ENCODE measurements around the gene IL21R.

Gene IL21R

DNA sequence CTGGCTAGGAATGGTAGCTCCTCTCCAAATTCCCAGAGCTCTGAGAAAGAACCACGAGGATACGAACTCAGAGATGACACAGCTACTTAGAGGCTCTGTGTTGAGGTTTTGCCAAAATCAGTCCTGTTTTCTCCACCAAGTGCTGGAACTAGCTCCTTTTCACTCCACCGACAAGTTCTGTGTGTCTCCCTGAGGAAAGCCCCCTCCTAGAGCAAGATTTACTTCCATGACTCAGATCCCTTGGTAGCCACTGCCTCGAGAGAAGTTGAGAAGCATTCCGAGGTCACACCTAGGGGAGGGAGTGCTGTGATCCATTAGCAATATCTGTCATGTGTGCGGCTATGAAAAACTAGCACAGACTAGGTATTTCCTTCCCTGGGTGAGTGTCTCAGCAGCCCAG lies 30.6 kb downstream of the IL21R start:
- TF ChIP-seq, protein P1, sequence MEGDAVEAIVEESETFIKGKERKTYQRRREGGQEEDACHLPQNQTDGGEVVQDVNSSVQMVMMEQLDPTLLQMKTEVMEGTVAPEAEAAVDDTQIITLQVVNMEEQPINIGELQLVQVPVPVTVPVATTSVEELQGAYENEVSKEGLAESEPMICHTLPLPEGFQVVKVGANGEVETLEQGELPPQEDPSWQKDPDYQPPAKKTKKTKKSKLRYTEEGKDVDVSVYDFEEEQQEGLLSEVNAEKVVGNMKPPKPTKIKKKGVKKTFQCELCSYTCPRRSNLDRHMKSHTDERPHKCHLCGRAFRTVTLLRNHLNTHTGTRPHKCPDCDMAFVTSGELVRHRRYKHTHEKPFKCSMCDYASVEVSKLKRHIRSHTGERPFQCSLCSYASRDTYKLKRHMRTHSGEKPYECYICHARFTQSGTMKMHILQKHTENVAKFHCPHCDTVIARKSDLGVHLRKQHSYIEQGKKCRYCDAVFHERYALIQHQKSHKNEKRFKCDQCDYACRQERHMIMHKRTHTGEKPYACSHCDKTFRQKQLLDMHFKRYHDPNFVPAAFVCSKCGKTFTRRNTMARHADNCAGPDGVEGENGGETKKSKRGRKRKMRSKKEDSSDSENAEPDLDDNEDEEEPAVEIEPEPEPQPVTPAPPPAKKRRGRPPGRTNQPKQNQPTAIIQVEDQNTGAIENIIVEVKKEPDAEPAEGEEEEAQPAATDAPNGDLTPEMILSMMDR (IDR thresholded peaks at IDR 0.05), result no peak

DNA sequence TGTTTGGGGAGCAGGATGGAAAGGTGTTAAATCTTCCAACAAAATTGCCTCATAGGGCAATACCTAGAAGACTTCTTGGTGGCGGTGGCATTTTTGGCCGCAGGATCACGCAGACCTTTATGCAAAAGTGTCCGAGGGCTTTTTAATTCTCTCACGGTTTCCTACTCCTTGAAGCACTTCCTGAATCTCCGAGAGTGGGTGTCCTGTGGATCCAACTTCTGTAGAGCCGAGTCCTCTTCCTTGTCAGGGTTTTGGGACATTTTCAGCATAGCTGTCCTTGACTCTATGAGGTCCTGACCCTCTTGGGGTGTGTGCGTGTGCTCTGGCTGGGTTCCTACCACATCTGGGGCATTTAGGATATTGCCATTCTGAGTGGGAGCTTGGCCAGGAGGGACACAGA lies 31.7 kb downstream of the IL21R start:
- TF ChIP-seq, protein P1 (IDR thresholded peaks at IDR 0.05), result no peak

DNA sequence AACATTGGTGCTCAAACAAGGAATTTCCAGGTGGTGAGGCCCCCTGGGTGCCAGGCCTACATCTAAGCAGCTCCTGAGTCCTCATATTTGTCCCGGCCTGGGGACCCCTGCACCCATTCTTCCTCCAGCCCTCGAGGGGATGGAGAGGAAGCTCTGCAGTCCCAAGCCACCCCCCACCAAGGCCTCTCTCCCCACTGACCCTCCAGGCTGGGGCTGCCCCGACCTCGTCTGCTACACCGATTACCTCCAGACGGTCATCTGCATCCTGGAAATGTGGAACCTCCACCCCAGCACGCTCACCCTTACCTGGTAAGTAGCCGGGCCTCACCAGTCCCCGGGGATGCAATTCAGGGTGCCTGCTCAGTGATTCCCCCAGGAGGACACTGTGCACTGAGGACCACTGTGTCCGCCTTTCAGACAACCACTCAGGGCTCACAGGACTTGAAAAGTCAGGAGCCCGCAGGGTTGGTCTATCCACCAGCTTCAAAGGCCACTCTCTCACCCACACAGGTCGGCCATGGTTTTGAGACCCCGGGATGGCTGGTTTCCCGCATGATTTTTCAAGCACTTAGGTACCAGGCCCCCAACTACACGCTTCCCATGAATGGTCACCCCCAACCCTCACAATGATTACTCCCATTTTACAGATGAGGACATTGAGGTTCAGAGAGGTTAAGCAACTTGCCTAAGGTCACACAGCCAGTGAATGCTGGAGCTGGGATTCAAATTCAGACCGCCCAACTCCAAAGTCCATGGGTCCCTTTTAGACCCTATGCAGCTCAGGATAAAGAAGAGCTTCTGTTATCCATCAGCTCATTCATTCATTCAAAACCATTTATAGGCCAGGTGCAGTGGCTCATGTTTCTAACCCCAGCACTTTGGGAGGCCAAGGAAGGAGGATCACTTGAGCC lies 32.4 kb downstream of the IL21R start:
- TF ChIP-seq, protein P1 (IDR thresholded peaks at IDR 0.05), result no peak

DNA sequence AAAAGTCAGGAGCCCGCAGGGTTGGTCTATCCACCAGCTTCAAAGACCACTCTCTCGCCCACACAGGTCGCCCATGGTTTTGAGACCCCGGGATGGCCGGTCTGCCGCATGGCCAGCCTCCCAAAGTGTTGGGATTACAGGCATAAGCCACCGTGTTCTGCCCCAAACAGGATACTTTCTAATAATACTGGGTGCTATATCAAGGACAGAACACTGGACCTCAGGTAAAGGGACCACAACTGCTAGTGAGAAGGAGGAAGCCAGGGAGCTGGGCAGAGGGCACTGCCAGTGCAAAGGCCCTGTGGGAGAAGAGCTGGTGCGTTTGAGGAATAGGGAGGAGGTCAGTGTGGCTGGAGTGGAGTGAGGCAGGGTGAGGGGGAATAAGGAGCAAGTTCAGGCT lies 34.1 kb downstream of the IL21R start:
- TF ChIP-seq, protein P1 (IDR thresholded peaks at IDR 0.05), result no peak

DNA sequence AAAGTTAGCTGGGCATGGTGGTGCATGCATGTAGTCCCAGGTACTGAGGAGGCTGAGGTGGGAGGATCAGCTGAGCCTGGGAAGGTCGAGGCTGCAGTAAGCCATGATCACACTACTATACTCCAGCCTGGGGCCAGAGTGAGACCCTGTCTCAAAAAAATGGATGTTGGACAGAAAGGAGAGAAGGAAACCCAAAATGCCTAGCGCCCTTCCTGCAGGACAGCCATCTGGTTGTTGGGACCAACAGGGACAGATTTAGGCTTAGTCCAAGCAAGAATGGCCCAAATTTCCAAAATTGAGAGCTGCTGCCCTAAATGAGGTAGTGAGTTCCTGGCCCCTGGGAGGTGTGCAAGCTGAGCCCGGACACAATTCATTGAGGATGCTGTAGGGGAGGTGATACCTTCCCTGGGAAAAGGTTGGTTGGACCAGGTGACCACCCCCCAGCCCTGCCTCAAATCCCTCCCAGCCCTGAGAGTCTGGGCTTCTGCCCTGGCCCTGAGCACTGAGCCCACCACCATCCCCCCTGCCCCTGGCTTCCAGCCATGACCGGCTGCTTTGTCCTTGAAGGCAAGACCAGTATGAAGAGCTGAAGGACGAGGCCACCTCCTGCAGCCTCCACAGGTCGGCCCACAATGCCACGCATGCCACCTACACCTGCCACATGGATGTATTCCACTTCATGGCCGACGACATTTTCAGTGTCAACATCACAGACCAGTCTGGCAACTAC lies 35.1 kb downstream of the IL21R start:
- TF ChIP-seq, protein P1 (IDR thresholded peaks at IDR 0.05), result no peak

DNA sequence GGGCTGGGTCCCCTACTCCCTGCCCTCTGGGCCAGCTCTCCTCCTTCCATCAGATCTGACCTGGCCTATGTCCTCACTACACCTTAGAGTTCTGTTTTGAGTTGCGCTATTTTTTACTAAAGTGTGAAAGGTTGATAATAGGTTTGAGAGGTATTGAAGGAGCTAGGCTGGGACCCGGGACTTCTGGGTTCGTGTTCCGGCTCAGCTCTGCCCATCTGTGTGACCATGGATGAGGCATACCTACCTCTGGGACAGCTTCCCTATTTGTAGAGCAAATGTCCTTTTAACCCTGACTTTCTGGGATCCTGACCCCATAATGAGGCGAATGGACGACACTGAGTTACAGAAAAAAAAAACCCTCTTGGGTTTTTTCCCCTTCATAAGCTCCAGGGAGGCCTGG lies 36.0 kb downstream of the IL21R start:
- TF ChIP-seq, protein P1 (IDR thresholded peaks at IDR 0.05), result no peak

DNA sequence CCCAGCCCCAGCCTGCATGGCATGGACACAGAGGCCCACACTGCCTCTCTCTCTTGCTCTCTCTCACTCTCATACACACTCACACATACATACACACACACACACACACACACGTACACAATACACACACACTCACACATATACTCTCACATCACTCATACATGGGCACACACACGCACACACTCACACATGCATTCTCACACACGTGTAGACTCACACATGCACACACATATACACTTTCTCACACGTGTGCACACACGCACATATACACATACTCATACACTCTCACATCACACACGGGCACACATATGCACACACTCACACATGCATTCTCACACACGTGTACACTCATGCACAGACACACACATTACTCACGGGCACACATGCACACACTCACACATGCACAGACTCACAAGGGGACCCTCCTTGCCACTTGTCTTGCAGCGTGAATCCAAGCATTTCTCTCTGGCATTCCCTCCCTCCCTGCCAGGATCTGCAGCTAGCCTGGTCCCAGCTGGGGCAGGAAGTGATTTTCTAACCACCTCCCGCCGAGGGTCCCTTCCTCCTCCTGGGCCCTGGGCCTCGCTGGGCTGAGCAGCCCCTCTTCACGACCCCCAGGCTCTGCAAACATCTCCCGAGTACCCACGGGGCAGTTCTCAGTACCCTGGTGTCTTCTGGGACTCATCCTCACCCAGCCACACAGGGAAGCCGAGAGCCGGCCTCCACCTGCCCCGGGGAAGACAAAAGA lies 37.5 kb downstream of the IL21R start:
- TF ChIP-seq, protein P1 (IDR thresholded peaks at IDR 0.05), result no peak
